ENCODE data around the gene FOXE3.

Gene FOXE3

GRCh38 chr1:47415728-47416318 is at the start of gene FOXE3:
Gene FOXE3 (plus strand): TSS chr1:47416285. CDS start chr1:47416316, 31 bp downstream.
- DNase-seq: no peak

GRCh38 chr1:47367651-47368050 is 48.4 kb upstream of the FOXE3 start:
- no peak for DNase-seq

GRCh38 chr1:47371016-47371517 is 45.0 kb upstream of the FOXE3 start:
- DNase-seq: no peak

DNA sequence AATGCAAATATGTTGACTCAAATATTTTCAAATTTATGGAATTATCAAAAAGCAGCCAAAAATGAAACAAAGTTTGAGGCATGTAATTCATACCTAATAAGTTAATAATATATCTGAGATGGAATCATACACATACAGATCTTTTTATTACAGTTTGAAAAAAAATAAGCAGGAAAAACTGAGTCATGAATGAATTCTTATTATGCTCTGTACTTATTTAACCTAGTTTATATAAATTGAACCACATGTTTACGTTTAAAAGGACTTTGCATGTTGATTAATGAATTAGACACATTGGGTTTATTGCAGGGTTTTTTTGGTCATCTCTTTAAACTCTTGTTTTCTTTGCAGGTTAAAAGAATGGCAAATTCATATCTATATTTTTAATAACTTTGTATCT is 41.6 kb upstream of the FOXE3 start:
- no peak for DNase-seq

DNA sequence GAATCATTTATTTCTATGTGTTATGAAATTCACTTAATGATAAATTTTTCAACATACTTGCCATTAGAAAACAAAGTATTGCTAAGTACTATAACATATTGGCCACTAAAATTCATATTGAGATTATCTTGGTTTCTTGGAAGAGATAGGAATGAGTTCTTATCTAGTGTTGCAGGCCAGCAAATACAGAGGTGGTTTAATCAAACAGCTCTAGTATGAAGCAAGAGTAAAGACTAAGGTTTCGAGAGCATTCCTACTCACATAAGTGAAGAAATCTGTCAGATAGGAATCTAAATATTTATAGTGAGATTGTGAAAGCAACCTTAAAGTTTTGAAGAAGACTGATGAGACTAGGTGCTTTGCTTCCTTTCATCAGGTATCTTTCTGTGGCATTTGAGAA is 37.9 kb upstream of the FOXE3 start:
- no peak for DNase-seq

DNA sequence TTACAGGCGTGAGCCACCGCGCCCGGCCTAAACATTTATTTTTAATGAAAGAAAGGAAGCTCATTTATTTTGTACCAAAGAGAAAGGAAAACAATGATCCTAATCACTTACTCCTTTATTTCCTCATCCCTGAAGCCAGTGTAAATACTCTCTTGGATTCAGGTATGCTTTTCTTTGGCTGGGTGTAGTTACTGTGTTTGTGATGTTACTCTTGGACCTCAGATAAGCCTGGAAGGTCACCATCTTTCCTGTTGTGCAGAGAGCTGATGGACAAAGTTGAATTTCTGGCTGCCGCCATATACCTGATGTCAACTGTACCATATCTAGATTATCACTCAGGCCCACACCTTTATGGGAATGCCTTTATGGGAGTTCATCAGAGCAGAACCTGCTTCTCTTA is 35.4 kb upstream of the FOXE3 start:
- no peak for DNase-seq

GRCh38 chr1:47382399-47382983 is 33.6 kb upstream of the FOXE3 start:
- no peak for DNase-seq

DNA sequence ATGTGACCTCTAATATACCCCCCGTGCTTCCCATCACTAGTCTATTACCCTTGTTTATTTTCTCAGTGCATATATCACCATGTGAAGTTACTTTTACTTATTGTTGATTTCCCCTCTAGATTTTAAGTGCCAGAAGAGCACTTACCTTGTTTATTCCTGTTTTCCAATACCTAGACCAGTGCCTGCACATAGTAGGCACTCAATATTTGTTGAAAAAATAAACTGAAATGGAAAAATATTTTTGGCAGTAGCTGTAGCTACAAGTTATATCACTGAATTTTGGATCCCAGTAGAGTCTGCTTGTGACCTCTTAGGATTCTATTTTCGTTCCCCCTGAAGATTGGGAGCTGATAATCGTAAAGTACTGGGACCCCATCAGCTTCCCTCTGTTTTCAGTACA is 32.0 kb upstream of the FOXE3 start:
- no peak for DNase-seq

GRCh38 chr1:47385020-47385419 is 31.1 kb upstream of the FOXE3 start:
- no peak for DNase-seq

GRCh38 chr1:47386268-47386667 is 29.8 kb upstream of the FOXE3 start:
- no peak for DNase-seq

GRCh38 chr1:47388030-47388890 is 27.8 kb upstream of the FOXE3 start:
- DNase-seq: no peak

- peak; percentile 28 to 29 for DNase-seq
Measured at GRCh38 chr1:47388891-47389238, 27.2 kb upstream of the FOXE3 start.

GRCh38 chr1:47389731-47390130 is 26.4 kb upstream of the FOXE3 start:
- no peak for DNase-seq

- no peak for DNase-seq
Measured at GRCh38 chr1:47390843-47391242, 25.2 kb upstream of the FOXE3 start.

DNA sequence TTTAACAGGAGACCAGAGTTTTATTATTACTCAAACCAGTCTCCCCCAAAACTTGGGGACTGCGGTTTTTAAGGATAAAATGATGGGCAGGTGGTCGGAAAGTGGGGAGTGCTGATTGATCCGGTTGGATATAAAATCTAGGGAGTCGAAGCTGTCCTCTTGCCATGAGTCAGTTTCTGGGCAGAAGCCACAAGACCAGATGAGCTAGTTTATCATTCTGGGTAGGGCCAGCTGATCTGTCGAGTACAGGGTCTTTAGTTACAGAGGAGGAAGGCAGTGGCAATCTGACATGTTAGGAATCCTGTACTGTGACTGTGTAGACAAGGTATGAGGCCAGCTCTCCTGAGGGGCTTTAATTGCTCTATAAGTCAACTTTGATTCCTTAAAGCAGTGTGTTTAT is 22.9 kb upstream of the FOXE3 start:
- no peak for DNase-seq

- DNase-seq: no peak
Measured at GRCh38 chr1:47395433-47395832, 20.7 kb upstream of the FOXE3 start.

GRCh38 chr1:47396671-47397196 is 19.4 kb upstream of the FOXE3 start:
- DNase-seq: no peak

- DNase-seq: no peak
Measured at GRCh38 chr1:47399138-47399845, 16.8 kb upstream of the FOXE3 start.

- no peak for DNase-seq
Measured at GRCh38 chr1:47399846-47400155, 16.3 kb upstream of the FOXE3 start.

GRCh38 chr1:47401761-47402160 is 14.3 kb upstream of the FOXE3 start:
- no peak for DNase-seq

- no peak for DNase-seq
Measured at GRCh38 chr1:47402591-47402990, 13.5 kb upstream of the FOXE3 start.

GRCh38 chr1:47403321-47403910 is 12.7 kb upstream of the FOXE3 start:
- no peak for DNase-seq

DNA sequence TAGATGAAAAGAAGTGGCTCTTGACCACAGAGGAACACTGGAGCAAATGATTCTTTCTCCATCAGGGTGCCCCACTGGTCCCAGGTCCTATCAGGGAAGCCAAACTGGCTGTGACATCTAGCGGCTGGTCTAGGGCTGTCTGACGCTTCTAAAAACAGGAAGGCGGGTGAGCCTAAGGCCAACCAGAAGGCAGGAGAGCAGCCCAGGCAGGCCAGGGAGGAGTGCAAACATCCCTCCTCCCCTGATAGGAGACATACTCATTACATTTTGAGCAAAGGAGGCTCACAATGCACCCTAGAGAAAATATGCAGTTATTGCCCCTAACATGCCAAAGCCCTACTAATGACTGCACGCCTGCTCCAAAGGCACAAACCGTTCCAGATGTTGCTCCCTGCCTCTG is 10.4 kb upstream of the FOXE3 start:
- no peak for DNase-seq
